ENCODE data around the gene AQP12A.

DNA sequence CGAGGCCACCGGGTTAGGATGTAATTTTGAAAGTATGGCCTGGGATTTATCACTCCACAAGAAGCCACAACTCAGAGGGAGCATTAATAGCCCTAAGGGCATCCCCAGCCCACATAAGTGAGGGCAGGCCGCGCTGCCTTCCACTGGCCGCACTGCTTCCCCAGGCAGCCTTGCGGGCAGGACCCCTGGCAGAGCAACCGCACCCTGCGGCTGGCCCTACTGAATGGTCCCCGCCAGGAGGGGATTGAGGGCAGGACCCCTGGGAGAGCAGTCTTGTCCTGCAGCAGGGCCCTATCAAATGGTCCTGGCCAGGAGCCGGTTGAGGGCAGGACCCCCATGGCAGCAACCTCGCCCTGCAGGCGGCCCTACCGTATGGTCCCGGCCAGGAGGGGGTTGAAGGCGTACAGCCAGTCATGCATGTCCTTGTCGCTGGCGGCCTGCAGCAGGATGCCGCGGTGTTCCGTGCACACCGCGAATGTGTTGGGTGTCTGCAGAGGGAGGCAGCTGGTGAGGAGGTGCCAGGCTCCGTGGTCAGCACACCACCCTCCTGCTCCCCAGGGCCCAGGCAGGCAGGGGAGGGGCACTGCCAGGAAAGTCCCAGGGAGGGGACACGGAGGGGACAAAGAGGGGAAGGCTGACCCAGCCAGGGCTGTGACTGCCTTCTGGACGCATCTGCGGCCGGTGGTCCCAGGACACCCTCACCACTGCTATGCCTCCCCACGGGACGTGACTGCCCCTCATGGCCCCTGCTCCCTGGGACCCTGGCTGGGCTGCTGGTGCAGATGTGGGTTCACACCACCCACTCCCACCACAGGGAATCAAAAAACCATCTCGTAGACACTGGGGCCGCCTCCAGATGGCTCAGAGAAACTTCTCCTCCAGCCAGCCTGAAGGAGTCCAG is 26.3 kb downstream of the AQP12A start:
- TF ChIP-seq CTCF (conservative IDR thresholded peaks at IDR 0.05 in 1 of 2, IDR thresholded peaks at IDR 0.05 in 1 of 2; ENCODE audit: low read depth in 1 of 2, low read length in 2 of 2) = no peak
- TF ChIP-seq EZH2 (IDR thresholded peaks at IDR 0.05; ENCODE audit: low read length, missing control alignments) = no peak
